Left renal pelvis (tissue), 4 donors: ENCODE data around the gene NCKAP5L. TPM values are rescaled to one million over a fixed set of nuclear protein-coding genes. Genes with fewer than 3 reads are reported as not detected.

Experiments
- DNase-seq, 4 donors: peaks; one replicate each; pipeline ENCODE4 v3.0.0-alpha.2; 2013; ENCODE audit warnings: low read depth in 4 of 4, low spot score in 3 of 4
- polyA plus RNA-seq, 4 donors: library from polyadenylated mRNA; unstranded; fragments of 120-200 nt; gene quantifications; one replicate each; pipeline ENCODE4 v1.2.1, GENCODE V29; 2013; ENCODE audit not compliant: insufficient read length in 4 of 4

The NCKAP5L gene
- polyA plus RNA-seq, 4 donors = 14.1 to 24.3 (median 19.1) TPM

DNA sequence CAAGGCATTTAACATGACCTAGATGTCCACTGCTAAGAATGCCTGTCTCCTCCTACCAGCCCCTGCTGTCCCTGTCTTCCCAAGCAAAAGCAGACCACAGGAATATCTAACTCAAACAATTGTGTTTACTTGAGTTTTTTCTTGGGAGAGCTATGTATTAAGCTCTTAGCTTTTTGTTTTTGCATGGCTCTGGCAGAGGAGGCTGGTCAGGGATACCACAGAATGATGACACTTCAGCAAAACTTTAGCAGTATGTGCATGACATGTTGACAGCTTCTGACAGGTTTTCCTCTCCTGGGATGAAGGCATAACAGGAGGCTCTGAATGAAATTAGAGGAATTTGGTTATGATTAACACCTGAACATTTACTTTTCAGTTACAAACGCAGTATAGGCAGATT lies 79.9 kb downstream of the NCKAP5L start:
- no peak for DNase-seq

DNA sequence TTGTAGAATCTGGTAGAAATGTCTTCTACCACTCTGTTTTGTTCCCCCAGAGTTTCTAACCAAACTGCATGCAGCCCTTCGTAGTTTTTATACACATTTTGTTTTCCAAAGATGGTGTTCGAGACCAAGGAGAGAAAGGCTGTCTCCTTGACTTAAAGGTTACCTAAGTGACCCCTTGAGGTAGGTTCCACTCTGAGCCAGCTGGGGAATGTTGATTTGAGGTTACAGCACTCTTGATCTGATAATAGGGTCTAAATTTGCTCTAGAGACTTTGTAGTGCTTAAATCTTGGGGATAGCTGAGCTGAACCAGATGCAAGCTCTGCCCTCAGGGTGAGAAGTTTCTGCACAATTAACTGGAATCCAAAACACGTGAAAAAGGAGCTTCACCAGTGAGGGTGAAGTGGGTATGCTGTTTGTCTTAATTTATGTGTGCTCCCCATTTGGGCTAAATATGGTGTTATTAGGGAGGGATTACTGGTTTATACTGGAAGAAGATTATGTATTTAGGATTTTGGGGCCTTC lies 83.8 kb downstream of the NCKAP5L start:
- DNase-seq = no peak

DNA sequence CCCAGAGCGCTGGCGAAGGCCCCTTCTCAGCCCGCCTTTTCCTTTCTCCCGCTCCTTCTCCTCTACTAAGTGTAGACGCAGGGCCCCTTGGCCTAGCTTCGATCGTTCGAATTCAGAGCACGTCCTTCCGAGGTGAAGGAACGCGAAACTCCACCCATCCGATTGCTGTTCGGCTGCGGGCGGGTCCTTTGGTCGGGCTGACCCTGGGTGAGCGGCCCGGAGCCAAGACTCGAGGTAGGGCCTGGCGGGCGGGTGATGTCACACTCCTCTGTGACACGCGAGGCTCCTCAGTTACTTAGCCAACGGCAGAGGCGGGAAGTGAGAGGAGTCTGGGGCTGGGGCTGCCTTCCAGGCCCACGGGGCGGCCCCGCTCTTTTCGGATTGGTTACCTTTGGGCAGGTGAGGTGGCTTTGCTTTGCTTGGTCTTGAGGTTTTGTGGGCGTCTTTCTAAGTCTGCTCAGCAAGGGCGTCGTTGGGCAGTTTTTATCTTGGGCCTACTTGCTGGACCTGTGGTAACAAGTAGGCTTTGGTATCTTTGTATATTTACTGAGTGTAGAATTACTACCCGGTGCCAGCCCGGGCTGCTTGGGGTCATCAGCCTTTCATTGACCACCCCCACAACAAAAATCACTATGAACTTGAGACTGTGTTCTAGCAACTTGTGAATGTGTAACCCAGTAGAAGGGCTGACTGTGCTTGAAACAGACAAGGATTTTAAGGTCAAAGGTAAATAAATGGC lies 86.2 kb downstream of the NCKAP5L start:
- peak in 3 of 4 donors; percentile 33 to 40 (median 40) for DNase-seq

Other genes with a start within 250 kb of the NCKAP5L start
- gene FAM186B, start 222.8 kb downstream of the NCKAP5L start, polyA plus RNA-seq = 1 to 10 TPM in 2 of 4 donors, under 1 TPM in 2; 0.82 to 2.4 (median 1.00) TPM
- 10 to 100 TPM; 20.0 to 37.3 (median 22.3) TPM for gene PRPF40B, start 204.9 kb downstream of the NCKAP5L start, polyA plus RNA-seq
- 10 to 100 TPM; 36.8 to 39.7 (median 37.8) TPM for gene FMNL3, start 121.0 kb downstream of the NCKAP5L start, polyA plus RNA-seq
- 100 to 1,000 TPM; 443 to 774 (median 723) TPM for gene TMBIM6, start 86.9 kb downstream of the NCKAP5L start, polyA plus RNA-seq
- 1 to 10 TPM; 5.3 to 9.6 (median 8.3) TPM for gene BCDIN3D, start 14.7 kb upstream of the NCKAP5L start, polyA plus RNA-seq
- 10 to 100 TPM in 1 of 4 donors, 1 to 10 TPM in 3; 3.3 to 35.7 (median 3.9) TPM for gene FAIM2, start 75.5 kb upstream of the NCKAP5L start, polyA plus RNA-seq
- gene AQP2, start 122.3 kb upstream of the NCKAP5L start, polyA plus RNA-seq = 100 to 1,000 TPM in 3 of 4 donors, under 1 TPM in 1; 0.76 to 242 (median 119) TPM
- gene AQP5, start 133.5 kb upstream of the NCKAP5L start, polyA plus RNA-seq = 1 to 10 TPM; 2.0 to 6.8 (median 3.4) TPM
- gene AQP6, start 144.5 kb upstream of the NCKAP5L start, polyA plus RNA-seq = 10 to 100 TPM in 3 of 4 donors, under 1 TPM in 1; 0.94 to 19.2 (median 16.6) TPM
- gene RACGAP1, start 197.1 kb upstream of the NCKAP5L start, polyA plus RNA-seq = 10 to 100 TPM; 45.4 to 50.4 (median 49.6) TPM
- 10 to 100 TPM in 1 of 4 donors, 1 to 10 TPM in 3; 4.3 to 21.4 (median 4.9) TPM for gene ASIC1, start 229.2 kb upstream of the NCKAP5L start, polyA plus RNA-seq